Measurements from ENCODE around the gene ACVR1. TPM values are rescaled to one million over a fixed set of nuclear protein-coding genes. Genes with fewer than 3 reads are reported as not detected.
A peak's percentile ranks its signal among the peaks of the same experiment; 100 is the strongest.

The ACVR1 gene
- total and polyA plus RNA-seq, 9 of the 15 experiments (the other 6 are each of a cell fraction or from before 2014, with no cell fraction given) = 3.8 to 14.3 (median 6.9) TPM

GRCh38 chr2:157899125-157899839 is 23.2 kb upstream of the ACVR1 start (continued):
- TF ChIP-seq DLX4 (CRISPR knock-in tag; IDR thresholded peaks at IDR 0.05) (no peak), RFX7 (CRISPR knock-in tag; IDR thresholded peaks at IDR 0.05) (no peak), MAFF (IDR thresholded peaks at IDR 0.05; ENCODE audit: low read length) (no peak), POLR2G (IDR thresholded peaks at IDR 0.05; ENCODE audit: low read depth, low read length) (no peak), BMI1 (IDR thresholded peaks at IDR 0.05; ENCODE audit: low read length) (no peak), ZNF778 (CRISPR knock-in tag; IDR thresholded peaks at IDR 0.05) (no peak), POLR3A (IDR thresholded peaks at IDR 0.05; ENCODE audit: borderline replicate concordance, extremely low read depth, insufficient read depth, insufficient read length) (no peak), BCOR (IDR thresholded peaks at IDR 0.05) (peak; percentile 46; the same call in 1 of the 2 replicates), DIDO1 (tag; IDR thresholded peaks at IDR 0.05; ENCODE audit: low read depth) (no peak), ELF1 (tag; IDR thresholded peaks at IDR 0.05) (0 out of 2 replicates have a peak, but pooled peaks have one; percentile 34), FOXO4 (CRISPR knock-in tag; IDR thresholded peaks at IDR 0.05) (no peak), PRDM10 (IDR thresholded peaks at IDR 0.05; ENCODE audit: partially characterized antibody) (peak; percentile 73), HMG20A (CRISPR knock-in tag; conservative IDR thresholded peaks at IDR 0.05) (no peak), C11orf30 (IDR thresholded peaks at IDR 0.05; ENCODE audit: low read depth) (no peak), PTTG1 (tag; IDR thresholded peaks at IDR 0.05; ENCODE audit: low read depth) (no peak), DMBX1 (CRISPR knock-in tag; IDR thresholded peaks at IDR 0.05; ENCODE audit: borderline replicate concordance) (peak; percentile 84; the same call in 1 of the 2 replicates), ZBTB11 (CRISPR knock-in tag; IDR thresholded peaks at IDR 0.05) (peak in 1 of 3 experiments; percentile 50; a peak in 1 of 6 replicates)

Data from K562 (cell line).